Measurements from ENCODE around the gene HNRNPF.
A peak's percentile ranks its signal among the peaks of the same experiment; 100 is the strongest.
"Not testable (repeated sequence)": the region's sequence is repeated elsewhere in the genome, so short reads cannot be mapped to it uniquely, and the experiment has no call there.

The HNRNPF gene

DNA sequence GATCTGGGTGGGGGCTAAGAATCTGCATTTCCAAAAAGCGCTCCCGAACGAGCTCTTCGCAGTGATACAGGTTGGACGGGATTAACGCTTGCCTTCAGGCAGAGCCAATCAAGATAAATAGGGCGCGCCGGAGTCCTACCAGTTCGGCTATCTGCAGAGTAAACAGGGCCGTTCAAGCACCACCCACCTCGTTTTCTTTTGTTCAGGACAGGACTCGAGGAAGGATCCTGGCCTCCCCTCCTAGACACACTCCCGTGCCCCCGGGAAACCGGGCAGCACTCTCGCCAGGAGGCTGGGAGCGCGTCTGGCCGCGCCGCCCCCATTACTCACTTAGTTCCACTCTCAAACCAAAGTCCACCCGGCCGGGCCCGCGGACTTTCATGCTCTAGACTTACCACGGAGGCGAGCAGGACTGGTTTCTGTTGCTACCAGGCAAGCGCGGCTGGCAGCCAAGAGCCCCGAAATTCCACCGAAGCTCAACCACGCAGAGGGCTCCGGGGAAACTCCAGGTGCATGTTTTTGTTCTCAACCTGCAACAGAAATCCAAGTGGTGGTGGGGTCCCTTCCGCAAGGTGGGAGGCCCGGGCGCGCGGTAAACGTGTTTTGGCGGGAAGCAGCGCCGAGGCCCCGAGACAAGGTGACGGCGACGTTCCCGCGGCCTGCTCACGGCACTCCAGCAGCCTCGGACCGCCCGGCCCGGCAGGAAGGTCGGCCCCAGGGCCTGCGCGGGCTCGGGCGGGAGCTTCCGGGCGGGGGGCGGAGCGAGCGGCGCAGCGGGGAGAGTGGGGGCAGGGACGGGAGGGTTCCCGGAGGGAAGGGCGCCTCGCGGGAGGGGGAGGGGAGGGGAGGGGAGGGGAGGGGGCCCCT, 12.7 kb downstream of the HNRNPF start:
- peak; percentile 90 for DNase-seq

DNA sequence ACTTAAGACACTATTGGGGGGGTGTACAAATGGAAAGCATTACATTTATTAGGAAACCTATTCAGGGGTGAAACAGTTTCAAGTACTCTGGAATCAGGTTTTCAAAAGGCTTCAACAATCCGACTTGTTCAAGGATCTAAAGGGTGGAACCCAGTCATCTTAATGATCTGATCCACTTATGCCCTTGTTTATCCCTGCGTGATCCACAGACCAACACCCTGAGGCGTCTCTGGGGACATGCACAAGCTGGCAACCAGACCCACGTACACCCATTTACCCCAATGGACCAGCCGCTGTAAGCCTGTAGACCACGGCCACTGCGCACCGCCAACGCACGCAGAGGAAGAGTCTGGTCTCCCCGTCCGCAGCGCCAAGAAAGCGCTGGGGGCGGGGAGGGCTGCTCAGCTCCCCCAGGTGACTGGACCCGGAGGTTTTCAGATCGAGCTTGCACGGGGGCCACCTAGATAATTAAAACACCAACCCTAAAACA, 13.4 kb downstream of the HNRNPF start:
- peak; percentile 71 for DNase-seq

DNA sequence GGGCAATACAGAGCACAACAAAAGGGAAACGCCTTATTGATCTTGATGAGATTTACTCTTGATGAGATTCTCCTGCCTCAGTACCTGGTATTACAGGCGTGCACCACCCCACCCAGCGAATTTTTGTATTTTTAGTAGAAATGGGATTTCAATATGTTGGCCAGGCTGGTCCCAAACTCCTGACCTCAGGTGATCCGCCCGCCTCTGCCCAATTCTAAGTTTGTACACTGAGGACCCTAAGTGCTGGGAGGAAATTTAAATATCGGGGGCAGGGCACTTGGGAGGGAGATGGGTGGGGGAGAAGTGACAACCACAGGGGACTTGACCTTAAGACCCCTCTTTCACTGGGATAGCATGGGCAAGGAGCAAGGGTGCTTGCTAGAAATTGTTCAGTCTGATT, 14.1 kb downstream of the HNRNPF start:
- DNase-seq, result no peak

DNA sequence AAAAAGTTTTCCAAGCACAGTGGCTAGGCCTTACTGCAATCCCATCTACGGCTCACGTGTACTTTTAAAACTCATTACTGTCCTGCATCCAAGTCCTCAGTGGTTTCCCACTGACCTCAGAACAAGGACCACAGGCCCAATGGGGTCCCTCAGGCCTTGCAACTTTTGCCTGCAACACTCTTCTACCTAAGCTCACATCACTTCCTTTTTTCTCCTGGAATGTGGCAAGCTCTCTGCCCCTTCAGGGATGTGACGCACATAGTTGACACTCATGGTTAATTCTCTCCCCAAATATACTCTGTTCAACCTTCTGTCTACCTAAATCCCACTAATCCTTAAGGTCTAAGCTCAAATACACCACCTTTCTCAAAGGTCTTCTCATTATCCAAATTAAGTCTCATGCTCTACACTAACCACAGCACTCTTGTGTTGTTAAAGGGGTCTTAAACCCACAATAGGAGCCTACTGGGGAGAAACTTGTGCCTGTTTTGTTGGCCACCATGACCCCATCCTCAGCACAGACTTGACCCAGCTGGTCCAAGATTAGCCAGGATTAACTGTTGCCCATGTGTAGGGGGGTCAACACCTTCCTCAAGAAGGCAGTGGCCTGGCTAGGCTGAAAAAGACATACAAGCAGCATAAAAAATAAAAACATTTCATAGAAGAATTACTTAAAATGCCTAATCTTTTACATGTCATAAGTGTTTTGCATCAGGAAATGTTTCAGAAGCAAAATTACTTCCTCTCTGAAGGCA, 15.2 kb downstream of the HNRNPF start:
- DNase-seq, result no peak

DNA sequence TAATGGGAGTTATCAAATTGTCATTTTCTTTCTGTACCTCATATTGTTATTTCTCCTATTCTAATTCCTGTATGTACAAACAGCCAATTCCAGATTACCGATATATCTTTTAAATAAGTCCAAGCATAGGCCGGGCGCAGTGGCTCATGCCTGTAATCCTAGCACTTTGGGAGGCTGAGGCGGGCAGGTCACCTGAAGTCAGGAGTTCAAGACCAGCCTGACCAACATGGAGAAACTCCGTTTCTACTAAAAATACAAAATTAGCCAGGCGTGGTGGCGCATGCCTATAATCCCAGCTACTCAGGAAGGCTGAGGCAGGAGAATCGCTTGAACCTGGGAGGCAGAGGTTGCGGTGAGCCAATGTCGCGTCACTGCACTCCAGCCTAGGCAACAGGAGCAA, 15.8 kb downstream of the HNRNPF start:
- DNase-seq, result not testable (repeated sequence)

DNA sequence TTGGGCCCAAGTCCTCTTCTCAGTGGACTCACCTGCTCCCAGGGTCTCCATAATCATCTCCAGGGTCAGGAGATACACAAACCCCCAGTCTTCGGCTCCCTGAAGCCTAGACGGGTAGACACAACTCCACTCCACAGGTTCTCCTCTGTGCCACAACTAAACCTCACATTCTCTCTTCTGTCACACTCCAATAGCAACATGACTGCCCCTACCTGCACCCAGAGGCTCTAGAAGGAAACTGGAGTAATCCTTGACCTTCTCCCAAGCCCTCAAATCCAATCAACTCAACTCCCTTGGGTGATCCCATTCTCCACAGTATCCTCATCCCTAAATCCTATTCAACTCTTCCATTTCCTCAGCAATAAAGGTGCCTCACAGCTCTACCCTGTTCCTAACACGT, 16.2 kb downstream of the HNRNPF start:
- DNase-seq, result no peak

DNA sequence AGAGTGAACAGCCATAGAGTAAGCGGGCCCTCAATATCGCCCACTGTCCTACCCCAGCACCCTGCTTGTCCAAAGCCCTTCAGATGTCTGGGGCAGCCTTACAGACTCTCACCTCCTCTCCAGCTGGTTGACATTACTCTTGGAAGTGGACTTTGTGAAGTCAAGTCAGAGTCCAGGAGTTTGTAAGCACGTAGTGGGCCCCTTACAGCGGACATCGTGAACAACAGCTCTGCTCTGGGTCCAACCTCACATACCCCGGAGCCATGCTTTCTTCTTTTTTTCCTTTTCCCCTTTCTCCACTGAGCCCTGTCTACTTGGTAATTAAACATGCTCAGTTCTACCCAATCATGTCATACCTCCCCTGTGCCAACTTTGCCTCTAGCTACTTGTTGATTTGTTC, 17.5 kb downstream of the HNRNPF start:
- no peak for DNase-seq

DNA sequence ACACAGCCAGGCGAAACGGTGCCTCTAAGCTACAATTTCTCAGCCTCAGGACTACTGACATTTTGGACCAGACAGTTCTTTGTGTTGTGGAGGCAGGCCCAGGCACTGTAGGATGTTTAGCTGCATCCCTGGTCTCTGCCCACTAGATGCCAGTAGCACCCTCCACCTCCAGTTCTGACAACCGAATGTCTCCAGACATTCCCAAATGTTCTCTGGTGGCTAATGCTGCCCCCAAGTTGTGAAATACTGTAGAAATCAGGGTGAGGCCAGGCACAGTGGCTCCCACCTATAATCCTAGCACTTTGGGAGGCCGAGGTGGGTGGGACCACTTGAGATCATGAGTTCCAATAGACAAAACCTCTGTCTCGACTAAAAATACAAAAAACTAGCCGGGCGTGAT, 18.2 kb downstream of the HNRNPF start:
- DNase-seq, result peak; percentile 53

DNA sequence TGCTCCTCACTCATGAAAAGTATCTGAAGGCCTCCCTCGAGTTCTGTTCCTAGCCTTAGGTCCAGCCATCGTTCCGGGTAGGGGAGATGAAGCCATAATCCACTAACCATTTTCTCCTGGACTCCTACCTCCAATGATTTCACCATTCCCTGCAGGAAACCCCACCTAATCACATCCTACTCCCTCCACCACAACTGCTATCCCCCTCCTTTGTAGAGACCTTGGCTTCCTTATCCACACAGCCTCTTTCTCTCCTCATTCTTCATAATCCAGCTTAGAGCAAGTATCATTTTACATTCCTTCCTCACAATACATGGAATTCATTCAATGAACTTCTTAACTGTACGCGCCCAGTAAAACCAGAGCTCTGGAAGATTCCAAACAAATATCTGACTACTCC, 18.7 kb downstream of the HNRNPF start:
- DNase-seq, result no peak

DNA sequence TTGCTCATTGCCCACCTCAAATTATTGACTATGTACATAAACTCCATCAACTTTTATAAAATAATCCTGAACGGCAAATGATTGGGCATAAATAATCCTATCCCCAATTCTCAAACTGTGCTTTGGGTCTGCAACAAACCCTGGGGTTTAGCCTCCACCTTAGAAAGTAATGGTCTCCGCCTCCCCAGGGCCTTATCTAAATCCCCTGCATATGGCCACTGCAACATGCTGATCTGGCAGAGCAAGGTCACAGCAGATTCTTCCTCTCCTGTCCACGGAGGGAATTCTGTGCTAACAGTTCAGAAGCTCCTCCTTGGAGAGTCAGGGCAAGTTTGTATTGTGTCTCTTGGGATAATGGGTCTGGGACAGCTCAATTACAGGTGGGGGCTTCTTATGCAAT, 19.1 kb downstream of the HNRNPF start:
- no peak for DNase-seq

DNA sequence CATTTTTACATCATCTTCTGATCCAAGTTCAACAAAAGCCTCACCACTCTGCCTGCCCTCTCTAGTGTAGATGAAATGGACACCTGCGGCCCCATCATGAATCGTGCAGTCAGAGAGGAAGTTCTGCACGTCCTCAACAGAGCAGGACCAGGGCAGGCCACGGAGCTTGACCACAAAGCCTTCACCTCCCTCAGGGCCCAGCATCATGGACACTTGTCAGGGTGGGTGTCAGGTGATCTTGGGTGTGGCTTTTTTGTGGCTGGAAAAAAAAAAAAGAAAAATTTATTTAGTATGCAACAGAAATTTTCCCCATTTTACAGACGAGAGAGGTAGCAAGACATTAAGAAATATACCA, 21.3 kb downstream of the HNRNPF start:
- DNase-seq, result no peak

DNA sequence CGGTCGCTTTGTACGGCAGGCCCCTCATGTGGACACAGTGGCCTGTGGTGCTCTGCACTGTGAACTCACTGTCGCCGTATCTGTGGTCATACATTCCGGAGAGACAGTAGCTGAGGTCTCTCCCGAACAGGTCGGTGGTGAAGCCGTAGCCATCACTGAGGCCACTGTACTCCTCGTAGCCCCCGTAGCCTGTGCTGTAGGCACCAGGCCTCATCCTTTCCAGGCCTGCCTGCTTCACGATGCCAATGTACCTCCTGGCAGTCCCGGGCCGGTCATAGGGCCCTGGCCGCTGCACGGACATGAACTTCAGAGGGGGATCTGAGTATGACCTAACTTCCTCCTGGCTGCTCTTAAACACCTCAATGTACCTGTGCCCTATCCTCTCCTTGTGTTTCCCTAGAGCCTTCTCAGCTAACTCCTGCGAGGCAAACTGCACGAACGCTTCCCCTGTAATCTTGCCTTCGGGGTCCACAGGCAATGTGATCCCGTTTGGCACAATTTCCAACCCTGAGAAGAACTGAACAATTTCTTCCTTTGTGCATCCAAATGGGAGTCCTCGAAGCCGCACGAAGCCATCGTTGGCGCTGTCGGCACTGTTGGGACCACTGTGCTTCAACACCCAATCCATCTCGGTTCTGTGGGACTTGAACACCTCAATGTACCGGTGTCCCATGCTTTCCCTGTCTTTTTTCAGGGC, 21.9 kb downstream of the HNRNPF start:
- no peak for DNase-seq

DNA sequence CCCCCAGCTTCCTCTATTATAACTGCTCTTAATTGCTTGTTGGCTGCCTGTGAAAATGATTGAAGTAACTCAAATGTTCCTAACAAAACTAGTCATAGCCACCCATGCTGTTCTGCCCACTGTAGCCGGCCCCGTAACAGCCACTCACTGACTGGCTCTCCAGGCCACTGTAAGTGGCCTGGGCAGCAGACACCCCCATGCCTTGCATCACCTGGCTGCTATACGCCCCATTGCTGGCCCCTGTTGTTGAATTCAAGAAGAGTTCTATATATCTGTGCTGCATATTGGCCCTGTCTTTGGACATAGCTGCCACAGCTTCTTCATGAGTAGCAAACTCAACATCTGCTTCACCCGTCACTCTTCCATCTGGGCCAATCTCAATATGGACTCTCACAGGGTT, 22.4 kb downstream of the HNRNPF start:
- no peak for DNase-seq

DNA sequence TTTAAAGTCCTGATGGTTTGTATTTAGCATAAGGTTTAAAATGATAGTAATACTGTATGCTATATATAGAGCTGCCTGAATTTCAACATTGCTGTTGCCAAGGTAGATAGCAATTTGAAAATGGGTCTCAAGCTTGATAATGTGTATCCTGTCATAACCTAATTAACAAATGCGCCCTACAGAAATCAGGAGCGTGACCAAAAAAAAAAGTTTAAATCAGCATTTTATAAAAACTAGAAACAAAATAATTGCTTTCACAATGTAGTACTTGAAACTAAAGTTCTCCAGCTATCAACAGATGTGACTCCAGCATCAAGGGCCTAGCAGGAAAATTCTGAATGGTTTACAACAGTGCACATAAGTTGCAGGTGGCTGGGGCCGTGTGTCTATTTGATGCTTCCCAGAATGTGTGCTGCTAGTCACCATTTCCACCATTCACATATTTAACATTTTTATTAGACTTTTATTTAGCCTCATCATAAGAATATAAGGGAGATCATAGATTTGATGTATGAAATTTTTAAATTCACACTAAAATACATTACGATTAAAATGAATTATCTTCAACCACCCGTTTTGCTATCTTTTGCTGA, 23.5 kb downstream of the HNRNPF start:
- no peak for DNase-seq

DNA sequence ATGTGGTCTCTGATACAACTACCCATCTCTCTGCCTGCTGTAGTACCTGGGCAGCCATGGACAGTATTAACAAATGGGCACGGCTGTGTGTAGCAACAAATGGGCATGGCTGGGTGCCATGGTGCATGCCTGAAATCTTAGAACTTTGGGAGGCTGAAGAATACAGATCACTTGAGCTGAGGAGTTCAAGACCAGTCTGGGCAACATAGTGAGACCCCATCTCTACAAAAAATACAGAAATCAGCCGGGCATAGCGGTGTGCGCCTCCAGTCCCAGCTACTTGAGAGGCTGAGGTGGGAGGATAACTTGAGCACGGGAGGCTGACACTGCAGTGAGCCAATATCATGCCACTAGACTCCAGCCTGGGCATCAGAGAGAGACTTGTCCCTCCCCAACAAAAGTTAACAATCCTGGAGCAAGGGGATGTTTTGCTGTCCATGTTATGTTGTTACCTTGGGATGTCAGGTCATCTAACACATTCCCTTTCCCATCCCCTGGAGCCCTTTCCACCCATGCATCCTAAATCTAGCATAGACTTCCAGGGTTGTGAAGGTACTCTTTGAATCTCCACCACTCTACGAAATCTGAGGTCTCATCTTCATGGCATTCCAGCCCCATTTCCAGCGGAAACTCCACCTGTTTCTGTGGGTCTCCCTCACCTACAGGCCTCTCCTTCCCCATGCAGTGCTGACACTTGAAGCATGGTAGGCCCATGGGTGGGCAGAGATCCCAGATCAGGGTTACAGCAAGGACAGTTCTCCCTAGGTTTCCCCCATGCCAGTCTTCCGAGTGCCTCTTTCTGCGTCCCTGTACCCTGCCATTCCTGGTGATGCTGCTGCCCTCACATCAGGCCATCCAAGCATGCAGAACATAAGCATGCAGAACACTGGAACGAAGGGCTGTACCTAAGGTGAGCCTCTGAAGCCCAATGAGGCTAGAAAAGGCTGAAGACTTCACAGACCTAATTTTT, 24.4 kb downstream of the HNRNPF start:
- DNase-seq, result no peak

DNA sequence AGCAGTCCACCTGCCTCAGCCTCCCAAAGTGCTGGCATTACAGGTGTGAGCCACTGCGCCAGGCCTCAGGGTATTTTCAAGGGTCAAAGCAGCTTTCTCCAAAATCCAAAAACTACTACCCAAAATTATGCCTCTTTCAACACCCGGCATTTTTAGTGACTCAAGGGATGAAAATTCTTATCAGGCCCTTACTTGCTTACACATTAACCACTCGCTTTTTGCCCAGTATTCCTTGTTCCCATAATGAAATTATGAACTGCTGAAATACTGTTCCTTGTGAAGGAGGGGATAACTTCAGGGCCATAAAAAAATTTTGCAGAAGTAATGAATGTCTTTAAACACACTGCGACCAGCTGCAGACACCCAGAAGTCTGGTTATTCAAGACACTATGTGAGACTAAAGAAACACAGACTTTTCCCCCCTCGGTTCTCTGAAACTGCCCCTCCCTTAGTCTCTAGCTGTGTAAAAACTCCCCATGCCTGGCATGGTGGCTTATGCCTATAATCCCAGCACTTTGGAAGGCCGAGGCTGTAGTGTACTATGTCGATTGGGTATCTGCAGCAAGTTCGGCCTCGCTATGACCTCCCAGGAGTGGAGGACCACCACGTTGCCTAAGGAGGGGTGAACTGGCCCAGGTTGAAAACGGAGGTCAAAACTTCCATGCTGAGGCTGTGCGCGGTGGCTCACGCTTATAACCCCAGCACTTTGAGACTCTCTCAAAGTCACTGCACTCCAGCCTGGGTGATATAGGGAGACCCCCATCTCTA, 25.6 kb downstream of the HNRNPF start:
- no peak for DNase-seq

DNA sequence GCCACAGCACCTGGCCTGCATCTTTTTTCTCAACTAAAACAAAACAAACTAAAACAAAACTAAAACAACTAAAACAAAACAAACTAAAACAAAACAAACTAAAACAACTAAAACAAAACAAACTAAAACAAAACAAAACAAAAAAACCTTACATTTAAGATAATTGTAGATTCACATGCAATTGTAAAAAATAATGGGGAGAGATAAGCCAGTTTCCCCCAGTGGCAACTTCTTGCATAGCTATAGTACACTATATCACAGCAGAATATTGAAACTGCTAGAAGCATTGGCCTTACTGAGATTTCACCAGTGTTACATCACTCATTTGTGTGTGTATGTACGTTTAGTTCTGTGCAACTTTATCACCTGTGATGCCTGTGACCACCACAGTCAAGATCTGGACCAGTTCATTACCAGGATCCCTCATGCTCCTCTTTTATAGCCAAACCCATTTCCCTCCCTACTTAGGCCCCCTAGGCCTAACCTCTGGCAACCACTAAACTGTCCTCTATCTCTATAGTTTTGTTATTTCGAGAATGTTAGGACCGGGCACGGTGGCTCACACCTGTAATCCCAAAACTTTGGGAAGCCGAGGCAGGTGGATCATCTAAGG, 28.3 kb downstream of the HNRNPF start:
- DNase-seq, result no peak

DNA sequence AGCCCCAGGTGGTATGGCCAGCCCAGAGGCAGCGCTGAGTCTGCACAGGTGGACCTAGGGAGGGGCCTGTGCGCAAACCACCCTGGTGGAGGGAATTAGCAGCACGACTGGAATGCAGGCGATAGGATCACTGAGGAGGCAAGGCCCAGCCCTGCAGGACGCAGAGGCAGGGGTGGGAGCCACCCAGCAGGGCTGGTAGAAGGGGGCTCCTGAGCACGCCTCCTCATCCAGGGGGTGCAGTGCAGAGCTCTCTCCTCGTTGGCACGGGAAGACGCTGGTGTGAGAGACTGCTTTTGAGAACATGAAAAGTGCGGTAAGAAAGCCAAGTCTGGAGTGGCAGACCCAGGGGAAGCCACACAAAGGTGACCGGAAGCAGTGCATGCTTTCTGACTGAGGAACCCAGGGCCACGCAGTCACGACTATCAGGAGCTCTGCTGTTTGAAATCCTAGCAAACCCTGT, 31.5 kb downstream of the HNRNPF start:
- no peak for DNase-seq

DNA sequence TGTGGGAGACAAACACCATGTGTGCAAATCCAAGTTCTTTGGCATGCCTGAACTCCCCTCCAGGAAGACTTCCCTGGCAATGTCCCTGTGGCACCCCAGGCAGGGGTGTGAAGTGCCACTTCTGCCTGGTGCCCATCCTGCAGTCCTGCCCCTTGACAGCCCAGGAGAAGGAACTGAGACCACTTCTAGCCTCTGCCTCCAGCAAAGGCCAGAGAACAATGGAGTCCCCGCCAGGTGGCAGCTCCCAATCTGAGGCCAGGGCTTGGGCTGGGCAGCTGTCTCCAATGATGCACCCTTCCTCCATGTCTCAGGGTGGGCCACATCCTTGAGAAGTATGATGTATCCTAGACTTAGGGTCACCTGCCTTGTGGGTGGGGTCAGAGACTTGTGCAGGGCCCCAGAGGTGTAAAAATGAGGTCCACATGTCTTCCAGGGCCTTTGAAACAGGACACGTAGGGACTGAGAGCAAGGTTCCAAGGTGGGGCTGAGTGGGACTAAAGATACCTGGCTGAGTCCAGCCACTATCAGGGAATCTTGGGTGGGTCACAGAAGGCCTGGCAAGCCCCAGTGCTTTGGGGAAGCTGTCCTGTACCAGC, 32.1 kb downstream of the HNRNPF start:
- no peak for DNase-seq

DNA sequence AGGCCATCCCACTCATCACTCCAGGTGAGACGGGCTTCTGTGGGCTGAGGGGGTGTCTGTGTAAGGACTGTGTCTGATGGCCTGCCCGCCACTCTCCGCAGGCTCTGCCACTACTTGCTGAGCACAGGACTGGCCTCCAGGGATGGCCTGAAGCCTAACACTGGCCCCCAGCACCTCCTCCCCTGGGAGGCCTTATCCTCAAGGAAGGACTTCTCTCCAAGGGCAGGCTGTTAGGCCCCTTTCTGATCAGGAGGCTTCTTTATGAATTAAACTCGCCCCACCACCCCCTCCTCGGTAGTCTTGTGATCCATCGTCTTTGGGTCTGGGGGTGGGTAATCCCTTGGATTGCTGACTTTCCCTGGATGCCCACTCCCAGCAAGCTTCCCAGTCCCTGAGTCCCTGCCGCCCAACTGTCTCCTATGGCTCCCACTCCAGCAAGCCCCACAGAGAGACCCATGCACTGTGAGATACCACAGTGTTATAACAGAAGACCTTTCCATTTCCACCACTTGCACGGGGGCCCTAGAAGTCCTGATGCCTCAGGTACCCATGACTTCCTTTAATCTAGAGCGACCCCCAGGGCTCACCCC, 32.8 kb downstream of the HNRNPF start:
- DNase-seq, result no peak
